ENCODE measurements around the gene CSNK1E. TPM values are rescaled to one million over a fixed set of nuclear protein-coding genes. Genes with fewer than 3 reads are reported as not detected.

Gene CSNK1E
- total and polyA plus RNA-seq, 9 of the 15 experiments (the other 6 are each of a cell fraction or from before 2014, with no cell fraction given): 2.7 to 70.0 (median 41.3) TPM

- peaks cover 7% of the 10 kb centered on the region; the same call in 1 of the 3 replicates for H3K36me3 ChIP-seq (ENCODE audit: control insufficient read depth, insufficient read depth, low read length)
- H3K4me2 ChIP-seq (ENCODE audit: insufficient read depth, low read length): peak overlapping the region; percentile 79
- POLR2A ChIA-PET: interaction anchor here (0.7 to 1.6 kb wide), 2 partner anchors 11 to 16 kb away, joined by 3 to 5 read pairs; no protein-coding TSS in a partner anchor
- peaks cover 7% of the 10 kb centered on the region; the same call in 1 of the 2 replicates for H4K20me1 ChIP-seq (replicated peaks; ENCODE audit: control insufficient read depth, insufficient read depth, low read length)
- DNase-seq (ENCODE audit: extremely low read depth in 1 of 4, low spot score in 3 of 4) (no peak), ATAC-seq (no peak; the same call in 2 of the 3 replicates), FAIRE-seq (no peak)
- peaks cover 13 to 33% of the 10 kb centered on the region in 2 experiments; a peak in 4 of 5 replicates for H3K4me1 ChIP-seq (replicated peaks in 1 of 2; ENCODE audit: control insufficient read depth in 2 of 2, insufficient read depth in 2 of 2, low read length in 2 of 2)
- BruUV-seq (replicated peaks): no TSS peak
- peak overlapping the region; percentile 70; the same call in 1 of the 2 replicates for H2AFZ ChIP-seq (ENCODE audit: low read depth, low read length)
- peaks cover 42% of the 10 kb centered on the region for H3K79me2 ChIP-seq (ENCODE audit: control insufficient read depth, insufficient read depth, low read length)
- TF ChIP-seq TGIF2 (CRISPR knock-in tag; IDR thresholded peaks at IDR 0.05) (no peak), WHSC1 (IDR thresholded peaks at IDR 0.05; ENCODE audit: low read length) (no peak), NR1H2 (CRISPR knock-in tag; IDR thresholded peaks at IDR 0.05) (0 out of 2 replicates have a peak, but pooled peaks have one; percentile 42), FOXK1 (CRISPR knock-in tag; IDR thresholded peaks at IDR 0.05; ENCODE audit: borderline replicate concordance) (0 out of 2 replicates have a peak, but pooled peaks have one; percentile 23)
- H3K4me3 ChIP-seq: peak overlapping the region; percentile 83
- H3K9me1 ChIP-seq (ENCODE audit: control insufficient read depth, insufficient read depth, low read length): no peaks in the 10 kb centered on the region
- no peaks in the 10 kb centered on the region for H3K9me3 ChIP-seq (replicated peaks; ENCODE audit: control insufficient read depth, insufficient read depth, low read depth, low read length)
- no peaks in the 10 kb centered on the region for H3K27me3 ChIP-seq (ENCODE audit: control insufficient read depth in 2 of 2, insufficient read depth in 2 of 2, low read length in 2 of 2)
- H3K9ac ChIP-seq (ENCODE audit: insufficient read depth in 1 of 2, low read depth in 2 of 2, low read length in 2 of 2): peak overlapping the region; percentile 89 to 95
- 6% methylated on average over 3 of the region's 7 CpGs for WGBS (ENCODE audit: insufficient coverage, low coverage, missing lambda C conversion rate)
- in situ Hi-C loops (cut with MboI): no loop called here
- H3K27ac ChIP-seq (ENCODE audit: extremely low read depth, low read depth, low read length): peak overlapping the region; percentile 92; the same call in 2 of the 3 replicates
- intact Hi-C loops (cut with micrococcal nuclease): no loop called here
- CTCF ChIA-PET (ENCODE audit: low intra/inter-chr PET ratio): no interaction called here
These were observed 45.3 kb downstream of the CSNK1E start for GRCh38 chr22:38271927-38272372.

DNA sequence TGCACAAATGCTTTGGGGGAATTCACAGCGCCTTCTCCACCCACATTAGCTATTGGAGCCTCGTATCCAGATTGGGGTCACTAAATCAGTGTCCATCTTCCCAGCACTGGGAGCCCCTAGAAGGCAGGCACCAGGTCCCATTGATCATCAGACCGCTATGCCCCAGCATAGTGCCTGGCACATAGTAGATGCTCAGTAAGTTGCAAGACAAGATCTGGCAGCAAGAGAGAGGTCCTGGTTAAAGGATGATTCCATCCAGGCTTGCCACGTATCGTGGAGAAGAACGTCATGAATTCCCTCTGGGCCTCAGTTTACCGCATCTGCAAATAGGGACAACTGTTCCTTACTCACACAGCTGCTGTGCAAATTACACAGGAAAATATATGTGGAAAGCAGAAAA is 46.1 kb downstream of the CSNK1E start:
- peaks cover 7% of the 10 kb centered on the region; the same call in 1 of the 2 replicates for H4K20me1 ChIP-seq (replicated peaks; ENCODE audit: control insufficient read depth, insufficient read depth, low read length)
- H3K4me1 ChIP-seq (replicated peaks in 1 of 2; ENCODE audit: control insufficient read depth in 2 of 2, insufficient read depth in 2 of 2, low read length in 2 of 2): peaks cover 18 to 36% of the 10 kb centered on the region in 2 experiments
- TF ChIP-seq MED1 (CRISPR knock-in tag; IDR thresholded peaks at IDR 0.05; ENCODE audit: borderline replicate concordance) (no peak), RBM25 (IDR thresholded peaks at IDR 0.05; ENCODE audit: low read depth, low read length, severe bottlenecking) (peak; percentile 45)
- H3K27ac ChIP-seq (ENCODE audit: extremely low read depth, low read depth, low read length): no peak overlapping the region
- BruUV-seq (replicated peaks): TSS peak; percentile 46
- intact Hi-C loops (cut with micrococcal nuclease): no loop called here
- no peak overlapping the region for H3K9ac ChIP-seq (ENCODE audit: insufficient read depth in 1 of 2, low read depth in 2 of 2, low read length in 2 of 2)
- ATAC-seq: no peak
- H3K9me3 ChIP-seq (replicated peaks; ENCODE audit: control insufficient read depth, insufficient read depth, low read depth, low read length): no peaks in the 10 kb centered on the region
- no peak for FAIRE-seq
- no peaks in the 10 kb centered on the region for H3K9me1 ChIP-seq (ENCODE audit: control insufficient read depth, insufficient read depth, low read length)
- no peak overlapping the region for H2AFZ ChIP-seq (ENCODE audit: low read depth, low read length)
- DNase-seq (ENCODE audit: extremely low read depth in 1 of 4, low spot score in 3 of 4): no peak
- in situ Hi-C loops (cut with MboI): no loop called here
- no peak overlapping the region for H3K4me3 ChIP-seq
- H3K4me2 ChIP-seq (ENCODE audit: insufficient read depth, low read length): no peak overlapping the region
- peaks cover 7% of the 10 kb centered on the region; the same call in 1 of the 3 replicates for H3K36me3 ChIP-seq (ENCODE audit: control insufficient read depth, insufficient read depth, low read length)
- ChIA-PET POLR2A (interaction anchor here (0.7 to 1.7 kb wide), 3 partner anchors 10 to 15 kb away, joined by 3 to 8 read pairs (median 3); no protein-coding TSS in a partner anchor), CTCF (ENCODE audit: low intra/inter-chr PET ratio) (no interaction called here)
- WGBS (ENCODE audit: insufficient coverage, low coverage, missing lambda C conversion rate): 77% methylated on average over 5 of the region's 7 CpGs
- no peaks in the 10 kb centered on the region for H3K27me3 ChIP-seq (ENCODE audit: control insufficient read depth in 2 of 2, insufficient read depth in 2 of 2, low read length in 2 of 2)
- peaks cover 48% of the 10 kb centered on the region for H3K79me2 ChIP-seq (ENCODE audit: control insufficient read depth, insufficient read depth, low read length)
